Mucosa of descending colon (tissue), 3 donors: ENCODE data around the gene AKAP12. TPM values are rescaled to one million over a fixed set of nuclear protein-coding genes. Genes with fewer than 3 reads are reported as not detected.

ENCODE experiments used
- ATAC-seq: fragments of 200-7000 bp; cut with Tn5 transposase; one replicate; pipeline ENCODE4 v1.9.1; 2020; ENCODE audit warnings: mild to moderate bottlenecking, moderate library complexity
- DNase-seq, 3 donors: peaks; one replicate each; pipeline ENCODE4 v3.0.0-alpha.2; 2020
- H3K36me3 ChIP-seq: fragments of 200-600 bp; one replicate; pipeline ENCODE4 v1.8.0; 2021; ENCODE audit warnings: low read depth, mild to moderate bottlenecking
- H3K4me1 ChIP-seq: fragments of 200-600 bp; one replicate; pipeline ENCODE4 v1.8.0; 2021; ENCODE audit warnings: low read depth, mild to moderate bottlenecking
- H3K4me3 ChIP-seq: fragments of 200-600 bp; one replicate; pipeline ENCODE4 v1.8.0; 2021; ENCODE audit warnings: mild to moderate bottlenecking
- H3K9me3 ChIP-seq: fragments of 200-600 bp; one replicate; pipeline ENCODE4 v1.8.0; 2021; ENCODE audit warnings: mild to moderate bottlenecking
- intact Hi-C, 2 donors: fragments of 100-400 bp; cut with DNase I in 1 of 2; cut with micrococcal nuclease in 1 of 2; formaldehyde crosslinking; loops; one replicate each; pipeline versions ENCODE4 v1.11.0 to v1.11.1; 2022; cut with DNase I, micrococcal nuclease
- total RNA-seq, 3 donors: library from RNA; stranded (reverse); fragmentation: NEBNext Ultra II Directional in 2 of 3; extraction: Animal tissue kit (Norgen Biotek cat#: 25700) in 2 of 3; gene quantifications; one replicate each; pipeline versions ENCODE4 v1.2.1 to v1.2.4, GENCODE V29; 2021 to 2023
- TF ChIP-seq, protein P1 (sequence below): fragments of 200-600 bp; IDR thresholded peaks from one replicate; pipeline ENCODE4 v1.8.0; 2022; ENCODE audit warnings: antibody characterized with exemption, mild to moderate bottlenecking
- donor health status: DM: no; HTN: no; CAD: no; lungs with moderate emphysema.
- donor health status: DM: no; HTN: no; CAD: no.
- donor health status: DM: no; HTN: yes; CAD: no.

The AKAP12 gene
- total RNA-seq, 3 donors from 2014 or later: 6.3 to 192 (median 15.3) TPM

DNA sequence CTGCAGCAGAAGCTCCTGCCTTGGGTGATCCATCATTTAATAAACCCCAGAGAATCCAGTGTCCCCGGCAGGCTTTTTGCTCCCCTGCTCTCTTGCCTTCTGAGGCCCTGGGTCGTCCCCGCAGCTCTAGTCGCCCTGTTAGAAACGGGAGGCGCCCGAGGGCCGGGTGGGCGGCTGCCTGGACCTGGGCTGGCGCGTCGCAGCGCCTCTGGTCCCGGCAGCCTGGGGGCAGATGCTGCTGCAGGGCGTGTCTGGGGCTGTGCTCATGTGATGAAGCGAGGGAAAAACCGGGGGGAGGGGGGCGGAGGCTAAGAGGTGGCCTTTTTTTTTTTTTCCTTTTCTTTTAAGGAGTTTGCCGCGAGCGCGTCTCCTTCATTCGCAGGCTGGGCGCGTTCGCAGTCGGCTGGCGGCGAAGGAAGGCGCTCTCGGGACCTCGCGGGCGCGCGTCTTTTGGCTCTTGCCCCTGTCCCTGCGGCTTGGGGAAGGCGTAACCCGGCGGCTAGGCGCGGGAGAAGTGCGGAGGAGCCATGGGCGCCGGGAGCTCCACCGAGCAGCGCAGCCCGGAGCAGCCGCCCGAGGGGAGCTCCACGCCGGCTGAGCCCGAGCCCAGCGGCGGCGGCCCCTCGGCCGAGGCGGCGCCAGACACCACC lies 394 bp downstream of the AKAP12 start:
- Histone ChIP-seq H3K4me3 (peak overlapping the region; percentile 20), H3K36me3 (no peaks in the 10 kb centered on the region), H3K9me3 (no peaks in the 10 kb centered on the region), H3K4me1 (peaks cover 6% of the 10 kb centered on the region)
- peak; percentile 52 to 75 (median 68) for DNase-seq
- TF ChIP-seq, protein P1, sequence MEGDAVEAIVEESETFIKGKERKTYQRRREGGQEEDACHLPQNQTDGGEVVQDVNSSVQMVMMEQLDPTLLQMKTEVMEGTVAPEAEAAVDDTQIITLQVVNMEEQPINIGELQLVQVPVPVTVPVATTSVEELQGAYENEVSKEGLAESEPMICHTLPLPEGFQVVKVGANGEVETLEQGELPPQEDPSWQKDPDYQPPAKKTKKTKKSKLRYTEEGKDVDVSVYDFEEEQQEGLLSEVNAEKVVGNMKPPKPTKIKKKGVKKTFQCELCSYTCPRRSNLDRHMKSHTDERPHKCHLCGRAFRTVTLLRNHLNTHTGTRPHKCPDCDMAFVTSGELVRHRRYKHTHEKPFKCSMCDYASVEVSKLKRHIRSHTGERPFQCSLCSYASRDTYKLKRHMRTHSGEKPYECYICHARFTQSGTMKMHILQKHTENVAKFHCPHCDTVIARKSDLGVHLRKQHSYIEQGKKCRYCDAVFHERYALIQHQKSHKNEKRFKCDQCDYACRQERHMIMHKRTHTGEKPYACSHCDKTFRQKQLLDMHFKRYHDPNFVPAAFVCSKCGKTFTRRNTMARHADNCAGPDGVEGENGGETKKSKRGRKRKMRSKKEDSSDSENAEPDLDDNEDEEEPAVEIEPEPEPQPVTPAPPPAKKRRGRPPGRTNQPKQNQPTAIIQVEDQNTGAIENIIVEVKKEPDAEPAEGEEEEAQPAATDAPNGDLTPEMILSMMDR: no peak
- intact Hi-C loops: loop anchor here in 1 of 2 donors (10.0 kb wide), 1 partner anchor 225 kb away; no protein-coding TSS in a partner anchor
- peak; percentile 73 for ATAC-seq

DNA sequence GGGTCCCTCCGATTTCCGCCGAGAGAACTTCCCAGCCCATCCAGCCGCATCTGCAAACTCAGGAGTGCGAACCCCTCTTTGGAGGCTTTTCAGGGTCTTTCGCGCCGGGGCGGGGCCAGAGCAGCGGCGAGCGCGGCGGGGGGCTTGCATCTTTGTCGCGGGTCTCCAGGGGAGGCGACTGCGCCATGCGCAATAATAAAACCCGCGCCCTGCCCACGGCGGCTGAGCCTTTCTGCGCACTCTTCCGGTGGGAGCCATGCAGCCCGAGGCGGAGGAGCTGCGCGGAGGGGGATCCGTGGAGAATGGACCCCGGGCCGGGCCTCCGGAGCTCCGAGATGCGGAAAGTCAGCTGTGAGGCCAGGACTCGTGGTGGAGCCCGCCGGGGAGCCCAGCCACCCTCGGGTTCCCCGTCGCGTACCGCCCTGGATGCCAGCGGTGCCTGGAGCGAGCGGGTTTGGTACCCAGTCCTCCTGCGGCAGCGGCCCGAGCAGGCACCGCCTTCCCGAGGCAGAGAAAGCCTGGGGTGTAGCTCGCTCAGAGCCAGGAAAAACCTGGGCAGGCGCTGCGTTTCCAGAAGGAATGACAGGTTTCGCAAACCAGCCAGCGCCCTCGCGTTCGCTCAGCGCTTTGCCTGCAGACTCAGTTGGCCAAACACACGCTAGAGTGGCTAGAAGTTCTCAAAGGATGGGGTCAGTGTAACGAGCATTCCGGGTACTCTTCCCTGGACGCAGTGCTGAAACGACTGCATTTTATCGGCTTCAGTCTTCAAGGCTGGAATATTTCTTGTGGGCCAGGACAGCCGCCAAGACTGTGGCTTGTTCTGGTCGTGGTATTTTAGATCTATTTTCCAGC lies 1.2 kb downstream of the AKAP12 start:
- H3K4me3 ChIP-seq: peak overlapping the region; percentile 20
- TF ChIP-seq, protein P1: no peak
- DNase-seq: peak; percentile 14 to 52 (median 33)
- H3K36me3 ChIP-seq: no peaks in the 10 kb centered on the region
- peaks cover 6% of the 10 kb centered on the region for H3K4me1 ChIP-seq
- no peaks in the 10 kb centered on the region for H3K9me3 ChIP-seq
- intact Hi-C loops: loop anchor here in 1 of 2 donors (10.0 kb wide), 1 partner anchor 226 kb away; no protein-coding TSS in a partner anchor
- ATAC-seq: peak; percentile 41

DNA sequence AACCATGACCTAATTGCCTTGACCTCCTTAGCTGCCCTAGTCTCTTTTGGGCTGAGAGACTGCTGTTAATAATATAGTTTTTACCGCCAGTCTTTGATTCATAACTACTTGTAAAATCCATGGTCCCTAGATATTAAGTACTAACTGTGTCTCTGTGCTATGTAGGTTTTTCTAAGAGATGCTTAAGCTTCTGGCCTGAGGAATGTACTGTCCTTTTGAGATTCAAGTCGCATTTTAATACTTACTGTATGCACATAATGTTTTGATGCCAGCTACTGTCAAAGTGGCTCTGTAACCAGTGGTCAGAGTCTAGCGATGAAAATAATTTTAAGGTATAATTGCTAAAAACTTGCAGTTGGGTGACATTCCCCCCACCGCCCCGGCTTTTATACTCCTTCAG lies 2.1 kb downstream of the AKAP12 start:
- Histone ChIP-seq H3K9me3 (no peaks in the 10 kb centered on the region), H3K36me3 (no peaks in the 10 kb centered on the region), H3K4me3 (no peak overlapping the region), H3K4me1 (peaks cover 6% of the 10 kb centered on the region)
- intact Hi-C loops: loop anchor here in 1 of 2 donors (10.0 kb wide), 1 partner anchor 227 kb away; no protein-coding TSS in a partner anchor
- TF ChIP-seq, protein P1: no peak
- ATAC-seq: no peak
- DNase-seq: no peak

DNA sequence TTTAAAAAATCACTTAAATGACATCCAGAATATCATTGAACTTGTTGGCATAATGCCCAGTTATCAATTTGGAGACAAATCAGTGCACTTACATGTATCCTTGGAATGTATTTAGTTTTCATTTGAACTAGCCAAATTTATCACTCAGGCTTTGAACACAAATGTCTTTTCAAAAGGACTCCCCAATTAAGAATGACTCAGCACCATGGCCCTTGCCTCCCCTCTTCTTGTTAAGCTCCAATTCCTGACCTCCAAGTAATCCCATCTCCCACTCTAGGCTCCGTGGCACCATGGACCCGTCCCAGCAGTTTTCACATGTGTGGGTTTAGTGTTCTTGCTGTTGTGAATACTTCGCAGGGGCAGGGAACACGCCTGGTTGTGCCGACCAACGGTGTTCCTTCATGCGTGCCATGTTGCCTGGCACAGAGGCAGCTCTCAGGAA lies 2.7 kb downstream of the AKAP12 start:
- TF ChIP-seq, protein P1: no peak
- intact Hi-C loops: loop anchor here in 1 of 2 donors (10.0 kb wide), 1 partner anchor 228 kb away; no protein-coding TSS in a partner anchor
- Histone ChIP-seq H3K9me3 (no peaks in the 10 kb centered on the region), H3K4me3 (no peak overlapping the region), H3K4me1 (peaks cover 6% of the 10 kb centered on the region), H3K36me3 (no peaks in the 10 kb centered on the region)
- DNase-seq (no peak), ATAC-seq (no peak)

DNA sequence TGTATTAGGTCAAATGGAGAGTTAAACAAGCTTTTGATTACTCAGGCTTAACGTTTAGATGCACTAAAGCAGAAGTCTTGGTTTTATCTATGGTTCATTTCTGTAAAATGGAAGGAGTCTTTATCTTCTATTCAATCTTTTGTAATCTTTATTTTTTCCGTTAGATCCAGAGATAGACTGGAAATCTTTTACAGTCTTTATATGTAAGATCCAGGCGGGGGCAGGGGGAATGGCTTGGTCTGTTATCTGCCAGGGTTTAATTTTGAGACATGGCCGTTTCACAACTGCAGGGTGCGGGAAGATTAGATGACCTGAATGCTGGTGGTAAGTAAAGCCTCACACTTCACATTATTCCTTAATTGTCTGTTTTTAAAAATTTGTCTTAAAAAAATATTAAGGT lies 3.7 kb downstream of the AKAP12 start:
- intact Hi-C loops: loop anchor here in 1 of 2 donors (10.0 kb wide), 1 partner anchor 229 kb away; no protein-coding TSS in a partner anchor
- H3K4me1 ChIP-seq: peaks cover 6% of the 10 kb centered on the region
- no peaks in the 10 kb centered on the region for H3K9me3 ChIP-seq
- H3K36me3 ChIP-seq: no peaks in the 10 kb centered on the region
- DNase-seq: no peak
- no peak overlapping the region for H3K4me3 ChIP-seq
- no peak for ATAC-seq
- TF ChIP-seq, protein P1: no peak
